ENCODE measurements around the gene ACSF3.

ACSF3 gene

DNA sequence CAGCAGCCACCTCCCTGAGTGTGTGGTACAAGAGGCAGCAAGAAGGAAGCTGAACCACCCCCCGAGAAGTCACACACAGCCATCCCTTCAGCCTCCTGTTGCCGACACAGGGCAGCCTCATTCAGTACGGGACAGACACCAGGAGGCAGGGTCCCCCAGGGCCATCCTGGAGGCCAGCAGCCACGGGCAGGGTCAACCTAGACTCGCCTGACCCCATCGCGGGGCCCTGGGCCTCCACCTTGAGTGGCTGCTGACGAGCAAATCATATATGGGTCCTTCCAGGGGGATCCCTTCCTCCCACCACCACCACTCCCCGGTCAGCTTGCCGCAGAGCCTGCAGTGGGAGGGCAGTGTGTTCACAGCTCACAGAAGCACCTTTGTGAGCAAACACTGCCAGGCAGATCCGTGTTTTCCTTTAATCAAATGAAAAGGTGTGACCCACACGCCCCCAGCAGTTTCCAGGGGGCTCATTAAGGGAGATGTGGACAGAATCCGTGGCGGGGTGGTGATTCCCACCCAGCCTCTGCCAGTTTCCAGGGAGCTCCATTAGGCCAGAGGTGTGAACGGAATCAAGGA is 5.6 kb upstream of the ACSF3 start:
- TF ChIP-seq EZH2 (IDR thresholded peaks at IDR 0.05; ENCODE audit: borderline replicate concordance, low read length) = no peak
- TF ChIP-seq, protein P1, sequence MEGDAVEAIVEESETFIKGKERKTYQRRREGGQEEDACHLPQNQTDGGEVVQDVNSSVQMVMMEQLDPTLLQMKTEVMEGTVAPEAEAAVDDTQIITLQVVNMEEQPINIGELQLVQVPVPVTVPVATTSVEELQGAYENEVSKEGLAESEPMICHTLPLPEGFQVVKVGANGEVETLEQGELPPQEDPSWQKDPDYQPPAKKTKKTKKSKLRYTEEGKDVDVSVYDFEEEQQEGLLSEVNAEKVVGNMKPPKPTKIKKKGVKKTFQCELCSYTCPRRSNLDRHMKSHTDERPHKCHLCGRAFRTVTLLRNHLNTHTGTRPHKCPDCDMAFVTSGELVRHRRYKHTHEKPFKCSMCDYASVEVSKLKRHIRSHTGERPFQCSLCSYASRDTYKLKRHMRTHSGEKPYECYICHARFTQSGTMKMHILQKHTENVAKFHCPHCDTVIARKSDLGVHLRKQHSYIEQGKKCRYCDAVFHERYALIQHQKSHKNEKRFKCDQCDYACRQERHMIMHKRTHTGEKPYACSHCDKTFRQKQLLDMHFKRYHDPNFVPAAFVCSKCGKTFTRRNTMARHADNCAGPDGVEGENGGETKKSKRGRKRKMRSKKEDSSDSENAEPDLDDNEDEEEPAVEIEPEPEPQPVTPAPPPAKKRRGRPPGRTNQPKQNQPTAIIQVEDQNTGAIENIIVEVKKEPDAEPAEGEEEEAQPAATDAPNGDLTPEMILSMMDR (IDR thresholded peaks at IDR 0.05; ENCODE audit: low read length) = no peak
- Histone ChIP-seq H3K9me3 (ENCODE audit: low read length) (no peaks in the 10 kb centered on the region), H3K4me3 (ENCODE audit: low read depth, low read length, poor library complexity, severe bottlenecking) (no peak overlapping the region), H3K9me2 (ENCODE audit: low read depth, low read length) (no peaks in the 10 kb centered on the region), H3K36me3 (ENCODE audit: insufficient read depth, low read length) (no peaks in the 10 kb centered on the region), H3K27ac (ENCODE audit: low read depth, low read length, poor library complexity, severe bottlenecking) (no peak overlapping the region), H2AFZ (ENCODE audit: low read length) (no peak overlapping the region), H3K4me2 (ENCODE audit: low read length) (no peak overlapping the region), H3F3A (ENCODE audit: insufficient read depth, low read length) (no peaks in the 10 kb centered on the region), H3K9ac (ENCODE audit: low read length) (no peak overlapping the region), H3K4me1 (ENCODE audit: insufficient read depth, low read length, severe bottlenecking) (peaks cover 2% of the 10 kb centered on the region), H3K27me3 (ENCODE audit: insufficient read depth, low read length) (peaks cover 7% of the 10 kb centered on the region; the same call in 1 of the 2 replicates), H4K20me1 (ENCODE audit: insufficient read depth, low read length) (no peaks in the 10 kb centered on the region), H3K79me2 (ENCODE audit: insufficient read depth, low read length) (no peaks in the 10 kb centered on the region)

DNA sequence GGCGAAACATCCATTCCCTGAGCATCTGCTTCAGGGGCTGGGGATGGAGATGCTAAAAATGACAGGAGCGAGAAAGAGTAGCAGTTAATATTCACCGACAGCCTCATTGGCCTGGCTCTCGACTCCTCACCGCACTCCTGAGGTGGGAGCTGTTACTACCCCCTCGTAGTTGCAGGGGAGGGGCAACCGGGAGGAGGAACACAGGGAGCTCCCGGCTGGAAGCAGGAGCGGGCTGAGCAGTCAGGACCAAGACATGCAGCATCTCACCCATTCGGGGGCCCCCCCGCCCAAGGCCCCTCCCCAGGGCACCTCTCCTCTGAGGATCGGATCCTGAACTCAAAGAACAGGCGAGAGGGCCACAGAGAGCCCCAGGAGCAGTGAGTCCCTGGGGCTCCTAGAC is 4.5 kb upstream of the ACSF3 start:
- Histone ChIP-seq H3K27ac (ENCODE audit: low read depth, low read length, poor library complexity, severe bottlenecking) (no peak overlapping the region), H3K9ac (ENCODE audit: low read length) (no peak overlapping the region)

GRCh38 chr16:89090182-89090630 is 3.4 kb upstream of the ACSF3 start:
- Histone ChIP-seq H3K36me3 (ENCODE audit: insufficient read depth, low read length) (no peaks in the 10 kb centered on the region), H3K4me1 (ENCODE audit: insufficient read depth, low read length, severe bottlenecking) (peaks cover 12% of the 10 kb centered on the region), H3K9ac (ENCODE audit: low read length) (no peak overlapping the region), H3K9me3 (ENCODE audit: low read length) (no peaks in the 10 kb centered on the region), H2AFZ (ENCODE audit: low read length) (no peak overlapping the region), H3K9me2 (ENCODE audit: low read depth, low read length) (no peaks in the 10 kb centered on the region), H3K79me2 (ENCODE audit: insufficient read depth, low read length) (no peaks in the 10 kb centered on the region), H3F3A (ENCODE audit: insufficient read depth, low read length) (no peaks in the 10 kb centered on the region), H3K27ac (ENCODE audit: low read depth, low read length, poor library complexity, severe bottlenecking) (no peak overlapping the region), H4K20me1 (ENCODE audit: insufficient read depth, low read length) (no peaks in the 10 kb centered on the region), H3K4me2 (ENCODE audit: low read length) (no peak overlapping the region; the same call in 1 of the 2 replicates), H3K4me3 (ENCODE audit: low read depth, low read length, poor library complexity, severe bottlenecking) (no peak overlapping the region), H3K27me3 (ENCODE audit: insufficient read depth, low read length) (peaks cover 7% of the 10 kb centered on the region; the same call in 1 of the 2 replicates)
- TF ChIP-seq EZH2 (IDR thresholded peaks at IDR 0.05; ENCODE audit: borderline replicate concordance, low read length) = no peak
- TF ChIP-seq, protein P1 (IDR thresholded peaks at IDR 0.05; ENCODE audit: low read length) = no peak

More for the DNA sequence above, 4.5 kb upstream of the ACSF3 start:
- no peaks in the 10 kb centered on the region for H3K36me3 ChIP-seq (ENCODE audit: insufficient read depth, low read length)
- peaks cover 7% of the 10 kb centered on the region; the same call in 1 of the 2 replicates for H3K27me3 ChIP-seq (ENCODE audit: insufficient read depth, low read length)
- no peak overlapping the region for H3K4me3 ChIP-seq (ENCODE audit: low read depth, low read length, poor library complexity, severe bottlenecking)
- no peaks in the 10 kb centered on the region for H3K9me2 ChIP-seq (ENCODE audit: low read depth, low read length)
- no peaks in the 10 kb centered on the region for H3F3A ChIP-seq (ENCODE audit: insufficient read depth, low read length)
- no peak overlapping the region for H2AFZ ChIP-seq (ENCODE audit: low read length)
- H3K4me2 ChIP-seq (ENCODE audit: low read length) = no peak overlapping the region
- H4K20me1 ChIP-seq (ENCODE audit: insufficient read depth, low read length) = no peaks in the 10 kb centered on the region
- H3K79me2 ChIP-seq (ENCODE audit: insufficient read depth, low read length) = no peaks in the 10 kb centered on the region
- TF ChIP-seq, protein P1 (IDR thresholded peaks at IDR 0.05; ENCODE audit: low read length) = no peak
- TF ChIP-seq EZH2 (IDR thresholded peaks at IDR 0.05; ENCODE audit: borderline replicate concordance, low read length) = no peak
- no peaks in the 10 kb centered on the region for H3K9me3 ChIP-seq (ENCODE audit: low read length)
- H3K4me1 ChIP-seq (ENCODE audit: insufficient read depth, low read length, severe bottlenecking) = peaks cover 6% of the 10 kb centered on the region

Data from OCI-LY1 (cell line).